NCI-H526 (cell line): ENCODE results near the gene SEC14L1.

Source experiments
- DNase-seq, 2 experiments: peaks; one replicate each; lab custom pipeline; 2025; lab: John Stamatoyannopoulos, UW

The SEC14L1 gene

DNA sequence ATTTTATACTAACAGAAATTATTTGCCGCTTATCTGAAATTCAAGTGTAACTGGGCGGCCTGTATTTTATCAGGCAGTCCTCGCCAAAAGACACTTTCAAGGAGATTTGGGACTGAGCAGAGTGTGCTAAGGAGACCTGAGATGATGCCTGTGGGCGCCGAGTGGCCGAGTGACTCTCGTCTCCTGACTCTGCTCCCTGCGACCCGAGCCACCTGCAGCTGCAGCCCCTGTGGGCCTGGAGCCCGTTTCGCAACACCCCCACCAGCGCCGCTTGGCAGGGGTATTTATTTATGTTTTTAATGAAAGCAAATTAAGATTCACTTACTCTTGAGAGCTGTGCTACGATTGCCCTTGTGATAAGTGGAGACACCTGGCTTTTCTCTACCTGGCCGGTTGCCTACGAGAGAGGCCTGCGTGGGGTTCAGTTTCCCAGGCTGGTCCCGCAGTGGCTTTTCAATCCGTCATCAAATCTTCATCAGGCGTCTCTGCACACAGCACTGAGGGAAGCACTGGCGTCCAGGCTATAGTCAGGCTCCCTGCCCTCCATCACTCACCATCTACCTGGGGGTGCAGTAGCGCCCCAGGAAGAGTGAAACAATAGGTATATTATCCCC lies 124.0 kb downstream of the SEC14L1 start:
- no peak for DNase-seq

DNA sequence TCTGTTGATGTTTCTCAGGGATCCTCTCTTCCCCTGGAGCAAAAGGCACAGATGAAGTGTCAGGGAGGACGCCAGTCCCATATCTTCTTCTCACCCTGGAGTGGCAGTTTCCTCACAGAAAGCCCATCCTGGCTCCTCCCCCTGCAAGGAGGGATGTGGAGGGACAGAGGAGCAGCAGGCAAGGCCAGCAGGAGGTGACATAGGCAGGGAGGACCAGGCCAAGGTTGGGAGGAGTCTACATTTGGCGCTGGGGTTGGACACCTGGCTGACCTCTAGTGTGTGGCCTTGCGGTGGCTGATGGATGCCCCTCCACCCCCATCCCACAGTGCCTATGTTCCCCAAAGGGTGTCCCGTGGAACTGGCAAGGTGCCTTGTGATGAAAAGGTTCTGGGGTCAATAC lies 125.4 kb downstream of the SEC14L1 start:
- DNase-seq = no peak
